Effector memory CD8-positive, alpha-beta T cell (primary cell): ENCODE results near the gene RAB21.
"Not testable (repeated sequence)": the region's sequence is repeated elsewhere in the genome, so short reads cannot be mapped to it uniquely, and the experiment has no call there.

ENCODE experiments used
- ATAC-seq: fragments of 150-1000 bp; cut with Tn5 transposase; replicated peaks from 2 replicates; pipeline ENCODE4 v1.10.0; 2021; ENCODE audit warnings: mild to moderate bottlenecking, moderate library complexity
- DNase-seq, 3 experiments: peaks; one replicate each; pipeline ENCODE4 v3.0.0; 2021
- H3K27ac Mint-ChIP-seq, 2 donors: one replicate each; pipeline ENCODE4 v1.8.0; 2022; ENCODE audit warnings: mild to moderate bottlenecking in 2 of 2, mixed read lengths in 2 of 2, moderate library complexity in 2 of 2
- H3K27me3 Mint-ChIP-seq, 2 donors: one replicate each; pipeline ENCODE4 v1.8.0; 2022; ENCODE audit warnings: mixed read lengths in 2 of 2
- H3K36me3 Mint-ChIP-seq: one replicate; pipeline ENCODE4 v1.8.0; 2022; ENCODE audit warnings: mild to moderate bottlenecking, moderate library complexity, mixed read lengths; ENCODE audit not compliant: insufficient read depth
- H3K4me1 Mint-ChIP-seq, 2 donors: one replicate each; pipeline ENCODE4 v1.8.0; 2022; ENCODE audit warnings: low read depth in 2 of 2, mixed read lengths in 2 of 2
- H3K4me3 Mint-ChIP-seq, 2 donors: one replicate each; pipeline ENCODE4 v1.8.0; 2022; ENCODE audit warnings: mild to moderate bottlenecking in 2 of 2, mixed read lengths in 2 of 2, moderate library complexity in 2 of 2
- H3K9me3 Mint-ChIP-seq, 2 donors: one replicate each; pipeline ENCODE4 v1.8.0; 2022; ENCODE audit warnings: mixed read lengths in 2 of 2

RAB21 gene

DNA sequence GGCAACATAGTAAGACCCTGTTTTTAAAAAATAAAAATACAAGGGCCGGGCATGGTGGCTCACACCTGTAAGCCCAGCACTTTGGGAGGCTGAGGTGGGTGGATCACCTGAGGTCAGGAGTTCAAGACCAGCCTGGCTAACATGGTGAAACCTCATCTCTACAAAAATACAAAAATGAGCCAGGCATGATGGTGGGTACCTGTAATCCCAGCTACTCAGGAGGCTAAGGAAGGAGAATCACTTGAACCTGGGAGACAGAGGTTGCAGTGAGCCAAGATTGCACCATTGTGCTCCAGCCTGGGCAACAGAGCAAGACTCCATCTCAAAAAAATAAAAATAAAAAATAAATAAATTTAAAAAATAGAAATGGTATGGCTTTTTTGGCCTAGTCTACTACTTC is 6.7 kb downstream of the RAB21 start:
- ATAC-seq, DNase-seq, H3K9me3 Mint-ChIP-seq, H3K27ac Mint-ChIP-seq, H3K4me3 Mint-ChIP-seq, H3K27me3 Mint-ChIP-seq: not testable (repeated sequence)
- peaks cover 37 to 61% of the 10 kb centered on the region in 2 donors for H3K4me1 Mint-ChIP-seq
- H3K36me3 Mint-ChIP-seq = peaks cover 38% of the 10 kb centered on the region

GRCh38 chr12:71763677-71764379 is 9.2 kb downstream of the RAB21 start:
- H3K27ac Mint-ChIP-seq = peak overlapping the region in 1 of 2 donors; percentile 2
- ATAC-seq = no peak
- H3K27me3 Mint-ChIP-seq = no peaks in the 10 kb centered on the region
- peaks cover 18% of the 10 kb centered on the region for H3K36me3 Mint-ChIP-seq
- H3K9me3 Mint-ChIP-seq = peaks cover 0 to 3% of the 10 kb centered on the region in 2 donors
- DNase-seq = no peak
- peak overlapping the region in 1 of 2 donors; percentile 60 for H3K4me3 Mint-ChIP-seq
- peaks cover 38 to 60% of the 10 kb centered on the region in 2 donors for H3K4me1 Mint-ChIP-seq

- H3K4me3 Mint-ChIP-seq = peak overlapping the region; percentile 30 to 60
- H3K4me1 Mint-ChIP-seq = peaks cover 34 to 58% of the 10 kb centered on the region in 2 donors
Observed at GRCh38 chr12:71764587-71765321, 10.1 kb downstream of the RAB21 start.

GRCh38 chr12:71766202-71766601 is 11.5 kb downstream of the RAB21 start:
- Mint-ChIP-seq H3K4me1 (peaks cover 32 to 52% of the 10 kb centered on the region in 2 donors), H3K36me3 (peaks cover 18% of the 10 kb centered on the region), H3K4me3 (peak overlapping the region in 1 of 2 donors; percentile 60), H3K27me3 (no peaks in the 10 kb centered on the region), H3K27ac (peak overlapping the region in 1 of 2 donors; percentile 54), H3K9me3 (no peaks in the 10 kb centered on the region)
- DNase-seq = no peak
- no peak for ATAC-seq

More at GRCh38 chr12:71764587-71765321, 10.1 kb downstream of the RAB21 start:
- peaks cover 0 to 3% of the 10 kb centered on the region in 2 donors for H3K9me3 Mint-ChIP-seq
- no peaks in the 10 kb centered on the region for H3K27me3 Mint-ChIP-seq
- DNase-seq = no peak
- no peak for ATAC-seq
- H3K36me3 Mint-ChIP-seq = peaks cover 14% of the 10 kb centered on the region
- peak overlapping the region in 1 of 2 donors; percentile 4 for H3K27ac Mint-ChIP-seq

GRCh38 chr12:71767183-71767582 is 12.5 kb downstream of the RAB21 start:
- DNase-seq = no peak
- peak overlapping the region; percentile 9 to 54 for H3K27ac Mint-ChIP-seq
- no peaks in the 10 kb centered on the region for H3K9me3 Mint-ChIP-seq
- peaks cover 28% of the 10 kb centered on the region for H3K36me3 Mint-ChIP-seq
- no peak for ATAC-seq
- no peaks in the 10 kb centered on the region for H3K27me3 Mint-ChIP-seq
- peaks cover 32 to 56% of the 10 kb centered on the region in 2 donors for H3K4me1 Mint-ChIP-seq
- H3K4me3 Mint-ChIP-seq = peak overlapping the region; percentile 2 to 60

DNA sequence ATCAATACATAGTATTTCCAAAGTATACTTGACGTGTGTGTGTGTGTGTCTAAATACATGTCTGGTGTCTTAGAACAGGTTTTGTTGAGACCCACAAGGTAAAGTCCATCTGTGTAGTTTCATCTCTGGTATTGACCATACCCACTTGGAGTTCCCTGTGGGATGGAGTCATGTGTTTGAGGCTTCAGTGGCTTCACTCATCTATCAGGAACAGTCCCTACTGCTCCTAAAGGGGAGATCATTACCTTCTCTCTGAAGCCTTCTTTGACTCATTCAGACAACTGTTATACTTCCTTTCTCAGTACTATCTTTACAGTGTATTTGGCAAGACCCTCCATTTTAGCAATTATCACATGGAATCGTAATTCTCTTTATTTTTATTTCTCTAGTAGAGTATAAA is 14.2 kb downstream of the RAB21 start:
- no peak overlapping the region for H3K4me3 Mint-ChIP-seq
- H3K27ac Mint-ChIP-seq = peak overlapping the region in 1 of 2 donors; percentile 11
- ATAC-seq (no peak), DNase-seq (no peak)
- no peaks in the 10 kb centered on the region for H3K9me3 Mint-ChIP-seq
- peaks cover 28 to 48% of the 10 kb centered on the region in 2 donors for H3K4me1 Mint-ChIP-seq
- H3K27me3 Mint-ChIP-seq = no peaks in the 10 kb centered on the region
- H3K36me3 Mint-ChIP-seq = peaks cover 36% of the 10 kb centered on the region

DNA sequence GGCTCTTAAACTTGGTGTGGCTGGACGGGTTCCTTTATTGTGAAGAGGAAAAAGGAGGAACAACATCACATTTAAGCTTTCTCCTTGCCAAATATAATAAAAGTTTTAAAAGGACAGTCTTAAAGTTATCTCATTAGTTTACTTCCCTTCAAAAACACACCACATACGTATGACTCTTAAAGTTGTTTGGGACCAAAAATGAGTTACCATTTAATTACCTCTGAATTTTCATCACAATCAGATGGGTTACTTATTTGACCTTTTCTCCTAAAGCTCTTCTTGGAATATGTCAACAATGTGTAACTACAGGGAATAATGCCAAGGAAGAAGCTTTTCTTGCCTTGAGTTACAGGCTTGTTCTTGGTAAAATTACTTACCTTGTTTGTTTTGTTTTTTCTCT is 16.4 kb downstream of the RAB21 start:
- no peaks in the 10 kb centered on the region for H3K9me3 Mint-ChIP-seq
- peaks cover 54% of the 10 kb centered on the region for H3K36me3 Mint-ChIP-seq
- H3K27me3 Mint-ChIP-seq = no peaks in the 10 kb centered on the region
- ATAC-seq = no peak
- H3K27ac Mint-ChIP-seq = no peak overlapping the region
- peaks cover 17 to 34% of the 10 kb centered on the region in 2 donors for H3K4me1 Mint-ChIP-seq
- DNase-seq = no peak
- H3K4me3 Mint-ChIP-seq = no peak overlapping the region

- Mint-ChIP-seq H3K36me3 (peaks cover 55% of the 10 kb centered on the region), H3K9me3 (no peaks in the 10 kb centered on the region), H3K27ac (no peak overlapping the region), H3K27me3 (no peaks in the 10 kb centered on the region), H3K4me3 (no peak overlapping the region), H3K4me1 (peaks cover 9 to 20% of the 10 kb centered on the region in 2 donors)
- DNase-seq (no peak), ATAC-seq (no peak)
Observed at GRCh38 chr12:71772735-71773134, 18.1 kb downstream of the RAB21 start.

DNA sequence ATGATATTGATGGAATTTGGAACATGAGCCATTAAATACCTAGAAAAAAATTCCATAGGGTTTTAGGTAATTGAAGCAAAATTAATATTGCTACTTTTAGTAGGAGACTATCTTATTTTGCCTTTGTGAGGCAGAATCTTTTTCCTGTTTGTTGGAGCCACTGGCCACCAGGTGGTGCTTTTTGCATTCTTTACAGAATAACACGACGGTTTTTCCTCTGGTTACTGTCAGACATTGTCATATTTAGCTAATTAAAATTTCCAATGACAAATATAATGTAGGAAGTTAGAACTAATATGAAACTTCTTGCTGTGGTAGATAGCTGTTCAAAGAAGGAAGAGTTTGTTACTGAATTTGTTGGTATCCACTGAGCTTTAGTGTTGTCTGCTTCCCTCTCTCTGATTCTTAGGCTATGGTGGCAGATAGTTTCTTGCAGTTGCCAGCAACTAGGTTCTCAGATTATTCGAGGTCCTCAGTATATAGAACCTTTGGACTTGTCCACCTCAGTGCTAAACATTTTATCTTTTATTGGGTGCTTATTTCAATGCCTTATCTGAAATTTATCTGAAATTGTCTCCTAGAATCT is 25.7 kb downstream of the RAB21 start:
- Mint-ChIP-seq H3K9me3 (no peaks in the 10 kb centered on the region), H3K27me3 (no peaks in the 10 kb centered on the region), H3K4me3 (no peak overlapping the region), H3K27ac (peak overlapping the region in 1 of 2 donors; percentile 38), H3K36me3 (peaks cover 37% of the 10 kb centered on the region), H3K4me1 (peaks cover 5 to 13% of the 10 kb centered on the region in 2 donors)
- DNase-seq = peak; percentile 22 to 39 (median 30)
- peak; percentile 57 for ATAC-seq

- no peak for ATAC-seq
- H3K36me3 Mint-ChIP-seq = peaks cover 47% of the 10 kb centered on the region
Observed at GRCh38 chr12:71782017-71782416, 27.4 kb downstream of the RAB21 start.

DNA sequence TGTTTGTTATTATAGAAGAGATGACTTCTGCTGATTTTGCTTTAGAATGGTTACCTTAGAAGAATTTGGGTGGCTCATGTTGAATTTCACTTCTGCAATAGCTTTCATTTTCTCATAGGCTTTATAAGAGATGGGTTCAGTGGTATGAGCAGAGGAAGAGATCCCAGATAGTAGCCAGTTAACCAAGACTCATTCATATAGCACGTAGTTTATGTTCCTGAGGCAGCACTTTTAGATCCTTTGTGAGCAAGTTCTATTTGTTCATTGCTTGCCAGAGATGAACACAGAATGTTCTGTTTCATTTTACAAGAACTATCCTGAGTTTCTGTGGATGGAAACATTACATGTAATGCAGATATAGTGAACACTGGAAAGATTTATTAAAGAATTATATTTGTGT is 32.2 kb downstream of the RAB21 start:
- DNase-seq (no peak), ATAC-seq (no peak)
- Mint-ChIP-seq H3K4me3 (no peak overlapping the region), H3K4me1 (peaks cover 0 to 4% of the 10 kb centered on the region in 2 donors), H3K27me3 (no peaks in the 10 kb centered on the region), H3K9me3 (no peaks in the 10 kb centered on the region), H3K36me3 (peaks cover 49% of the 10 kb centered on the region), H3K27ac (no peak overlapping the region)

More at GRCh38 chr12:71782017-71782416, 27.4 kb downstream of the RAB21 start:
- peaks cover 5 to 8% of the 10 kb centered on the region in 2 donors for H3K4me1 Mint-ChIP-seq
- H3K9me3 Mint-ChIP-seq = no peaks in the 10 kb centered on the region
- no peaks in the 10 kb centered on the region for H3K27me3 Mint-ChIP-seq
- H3K27ac Mint-ChIP-seq = peak overlapping the region in 1 of 2 donors; percentile 62
- no peak overlapping the region for H3K4me3 Mint-ChIP-seq
- DNase-seq = no peak

DNA sequence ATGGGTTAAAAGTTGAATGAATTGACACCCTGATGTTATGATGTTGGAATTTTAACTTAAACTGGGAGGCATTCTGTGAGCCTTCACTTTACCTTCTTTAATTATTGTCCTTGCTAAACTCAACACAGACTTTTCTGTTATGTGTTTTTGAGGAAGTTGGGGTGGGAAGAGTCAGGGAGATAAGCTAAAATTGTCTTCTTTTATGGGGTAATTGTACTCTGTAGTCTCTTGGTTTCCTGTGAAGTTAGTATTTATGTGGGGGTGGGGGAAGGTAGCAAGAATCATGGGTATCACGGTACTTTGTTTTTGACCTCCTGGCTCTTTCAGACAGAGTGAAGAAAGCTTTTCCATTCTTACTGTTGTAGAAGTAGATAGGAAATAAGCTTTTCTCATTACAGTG is 32.9 kb downstream of the RAB21 start:
- H3K27ac Mint-ChIP-seq = peak overlapping the region in 1 of 2 donors; percentile 53
- no peak overlapping the region for H3K4me3 Mint-ChIP-seq
- DNase-seq = no peak
- no peaks in the 10 kb centered on the region for H3K9me3 Mint-ChIP-seq
- no peaks in the 10 kb centered on the region for H3K27me3 Mint-ChIP-seq
- peaks cover 49% of the 10 kb centered on the region for H3K36me3 Mint-ChIP-seq
- peaks cover 0 to 4% of the 10 kb centered on the region in 2 donors for H3K4me1 Mint-ChIP-seq
- no peak for ATAC-seq

GRCh38 chr12:71790331-71790730 is 35.7 kb downstream of the RAB21 start:
- Mint-ChIP-seq H3K4me1 (peaks cover 0 to 4% of the 10 kb centered on the region in 2 donors), H3K4me3 (no peak overlapping the region), H3K27me3 (no peaks in the 10 kb centered on the region), H3K36me3 (peaks cover 28% of the 10 kb centered on the region), H3K9me3 (no peaks in the 10 kb centered on the region), H3K27ac (no peak overlapping the region)
- ATAC-seq (no peak), DNase-seq (no peak)
